GM12875 (cell line): ENCODE results near the gene INO80B.

Experiments used
- H3K4me3 ChIP-seq: one replicate; pipeline ENCODE4 v1.5.1; 2011; ENCODE audit warnings: low read depth, low read length, control low read depth
- CTCF ChIP-seq: IDR thresholded peaks from 2 replicates; pipeline ENCODE4 v1.5.1; 2011; ENCODE audit warnings: low read depth, mild to moderate bottlenecking, control low read depth, inconsistent platforms, low read length, moderate library complexity, borderline replicate concordance; ENCODE audit not compliant: insufficient read depth

INO80B gene

GRCh38 chr2:74482801-74483674, 28.2 kb downstream of the INO80B start, which contains the start of the genes CCDC142 and TTC31:
Gene CCDC142, minus strand, starts transcription at chr2:74482998. Its CDS starts 161 bp downstream, at chr2:74482837.
Gene TTC31, plus strand, starts transcription at chr2:74483081. Its CDS starts 15 bp downstream, at chr2:74483096.
- TF ChIP-seq CTCF = peak; percentile 96
- H3K4me3 ChIP-seq = peak within 1 kb of the TSS; percentile 58

- peak overlapping the region; percentile 58 for H3K4me3 ChIP-seq
Observed at GRCh38 chr2:74483675-74484164, 28.8 kb downstream of the INO80B start.

GRCh38 chr2:74486141-74486540, 31.3 kb downstream of the INO80B start:
- H3K4me3 ChIP-seq = no peak overlapping the region
- no peak for TF ChIP-seq CTCF

- TF ChIP-seq CTCF = no peak
- no peak overlapping the region for H3K4me3 ChIP-seq
Observed at GRCh38 chr2:74488643-74489481, 34.0 kb downstream of the INO80B start.

- H3K4me3 ChIP-seq = no peak overlapping the region
Observed at GRCh38 chr2:74489906-74490305, 35.0 kb downstream of the INO80B start.

GRCh38 chr2:74491648-74492544, 37.0 kb downstream of the INO80B start:
- TF ChIP-seq CTCF = no peak
- no peak overlapping the region for H3K4me3 ChIP-seq

More at GRCh38 chr2:74489906-74490305, 35.0 kb downstream of the INO80B start:
- TF ChIP-seq CTCF = no peak
